ENCODE data around the gene ZNF277. TPM values are rescaled to one million over a fixed set of nuclear protein-coding genes. Genes with fewer than 3 reads are reported as not detected.

ZNF277 gene
- total and polyA plus RNA-seq, 10 of the 15 experiments (the other 5 are each of a cell fraction or from before 2014, with no cell fraction given): 10.6 to 33.9 (median 22.0) TPM

GRCh38 chr7:112257073-112257472 lies 50.6 kb downstream of the ZNF277 start (continued):
- TF ChIP-seq ZBTB33 (IDR thresholded peaks at IDR 0.05): no peak
- TF ChIP-seq E2F8 (IDR thresholded peaks at IDR 0.05; ENCODE audit: low read depth, partially characterized antibody): no peak
- TF ChIP-seq E2F4 (IDR thresholded peaks at IDR 0.05; ENCODE audit: low read depth, low read length): no peak

GRCh38 chr7:112260911-112261310 lies 54.4 kb downstream of the ZNF277 start:
- Histone ChIP-seq H3K27ac (ENCODE audit: control insufficient read depth, insufficient read depth) (no peak overlapping the region), H3K9me3 (replicated peaks; ENCODE audit: control insufficient read depth, insufficient read depth, low read length) (no peaks in the 10 kb centered on the region), H3K4me3 (no peak overlapping the region), H3K36me3 (ENCODE audit: control insufficient read depth in 2 of 2, insufficient read depth in 2 of 2, low read length in 1 of 2) (no peaks in the 10 kb centered on the region), H3K27me3 (replicated peaks in 1 of 2; ENCODE audit: control insufficient read depth in 2 of 2, insufficient read depth in 2 of 2, low read length in 1 of 2) (no peaks in the 10 kb centered on the region), H4K20me1 (ENCODE audit: control insufficient read depth, insufficient read depth) (no peaks in the 10 kb centered on the region), H3K79me2 (ENCODE audit: control insufficient read depth, insufficient read depth, low read length) (no peaks in the 10 kb centered on the region), H3K4me1 (ENCODE audit: control insufficient read depth, insufficient read depth, low read length) (no peaks in the 10 kb centered on the region), H3K4me2 (ENCODE audit: control insufficient read depth, insufficient read depth) (no peak overlapping the region), H3K9ac (ENCODE audit: control insufficient read depth, insufficient read depth, low read length) (no peak overlapping the region), H2AFZ (ENCODE audit: control insufficient read depth, low read depth, low read length) (no peak overlapping the region)
- in situ Hi-C loops (cut with MboI): no loop called here
- POLR2A ChIA-PET: no interaction called here
- CTCF ChIA-PET: no interaction called here
- RAD21 ChIA-PET (ENCODE audit: unreplicated experiment): no interaction called here
- FAIRE-seq: no peak
- DNase-seq (ENCODE audit: low read depth, low spot score): no peak
- BruUV-seq (replicated peaks): no TSS peak
- no peak for ATAC-seq
- intact Hi-C loops (cut with micrococcal nuclease; ENCODE audit: unreplicated experiment): no loop called here
- SMC1A ChIA-PET (ENCODE audit: uncharacterized antibody, unreplicated experiment): no interaction called here
- WGBS (ENCODE audit: insufficient coverage, insufficient replicate concordance, low lambda C conversion rate, missing lambda C conversion rate): 95% methylated on average over 2 of the region's 2 CpGs
- no peak for TF ChIP-seq IRF5 (IDR thresholded peaks at IDR 0.05; ENCODE audit: borderline replicate concordance)
- TF ChIP-seq ZNF687 (IDR thresholded peaks at IDR 0.05): no peak
- TF ChIP-seq PBX3 (IDR thresholded peaks at IDR 0.05; ENCODE audit: insufficient replicate concordance, low read depth, low read length): no peak
- TF ChIP-seq ZBED1 (IDR thresholded peaks at IDR 0.05; ENCODE audit: borderline replicate concordance): no peak
- TF ChIP-seq CEBPB (IDR thresholded peaks at IDR 0.05; ENCODE audit: borderline replicate concordance in 1 of 2, low read depth in 2 of 2, low read length in 2 of 2): no peak
- TF ChIP-seq ZZZ3 (IDR thresholded peaks at IDR 0.05; ENCODE audit: control insufficient read depth, insufficient read length, low read depth): no peak
